HG03442 (cell line): ENCODE data around the gene PTPN9.
"Not testable (repeated sequence)": the region's sequence is repeated elsewhere in the genome, so short reads cannot be mapped to it uniquely, and the experiment has no call there.

Experiments
- ATAC-seq: cut with Tn5 transposase; IDR thresholded peaks from one replicate; pipeline ENCODE4 v1.9.1; 2021; ENCODE audit warnings: mild to moderate bottlenecking, moderate library complexity; ENCODE audit not compliant: unreplicated experiment

The PTPN9 gene

DNA sequence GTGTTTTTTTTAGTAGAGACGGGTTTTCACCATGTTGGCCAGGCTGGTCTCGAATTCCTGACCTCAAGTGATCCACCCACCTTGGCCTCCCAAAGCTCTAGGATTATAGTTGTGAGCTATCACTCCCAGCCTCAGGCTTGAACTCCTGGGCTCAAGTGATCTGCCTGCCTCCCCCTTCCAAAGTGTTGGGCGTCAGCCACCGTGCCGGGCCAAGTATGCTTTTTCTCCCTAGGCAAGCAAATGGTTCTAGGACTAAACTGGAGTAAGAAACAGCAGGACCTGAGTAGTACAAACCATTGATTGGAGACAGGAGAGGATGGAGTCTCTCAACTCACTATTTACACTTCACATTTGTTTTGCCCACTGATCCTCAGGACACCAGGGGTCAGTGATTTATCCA is 4.6 kb upstream of the PTPN9 start:
- ATAC-seq: no peak

GRCh38 chr15:75582943-75583342 is 3.8 kb upstream of the PTPN9 start:
- ATAC-seq: not testable (repeated sequence)

DNA sequence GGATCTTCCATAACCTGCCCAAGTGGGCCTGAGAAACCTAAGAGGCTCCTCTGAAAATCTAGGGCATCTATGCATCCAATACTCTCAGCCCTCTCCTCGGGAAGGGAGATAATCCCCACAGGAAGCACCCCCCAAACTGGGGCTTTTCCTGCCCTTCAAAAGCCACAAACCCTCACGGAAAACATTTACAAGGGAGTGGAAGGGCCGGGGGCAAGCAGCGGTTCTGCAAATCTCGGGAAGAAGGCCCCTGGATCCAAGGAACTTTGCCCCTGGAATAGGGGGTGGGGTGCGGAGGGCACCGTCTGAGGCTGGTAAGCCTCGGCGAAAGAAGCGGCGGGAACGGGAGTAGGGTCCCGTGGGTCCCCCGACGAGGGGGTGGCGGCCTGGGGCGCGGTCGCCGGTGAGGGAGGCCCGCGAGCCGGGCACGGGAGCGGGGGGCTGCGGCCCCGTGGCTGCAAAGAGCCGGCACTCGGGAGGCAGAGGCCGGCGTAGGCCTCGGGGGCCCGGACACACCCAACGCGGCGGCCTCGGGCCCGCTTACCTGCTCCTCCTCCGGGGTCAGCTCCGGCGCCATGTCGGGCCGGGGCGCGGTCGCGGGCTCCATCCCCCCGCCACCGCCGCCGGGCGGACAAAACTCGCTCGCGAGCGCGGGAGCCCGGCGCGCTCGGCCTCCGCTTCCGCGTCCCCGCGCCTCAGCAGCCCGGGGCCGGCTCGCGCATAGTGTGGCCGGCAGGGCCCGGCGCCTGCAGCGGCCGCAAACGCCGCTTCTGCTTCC is 755 bp downstream of the PTPN9 start:
- ATAC-seq: no peak

GRCh38 chr15:75577401-75578172 is 1.5 kb downstream of the PTPN9 start:
- no peak for ATAC-seq

DNA sequence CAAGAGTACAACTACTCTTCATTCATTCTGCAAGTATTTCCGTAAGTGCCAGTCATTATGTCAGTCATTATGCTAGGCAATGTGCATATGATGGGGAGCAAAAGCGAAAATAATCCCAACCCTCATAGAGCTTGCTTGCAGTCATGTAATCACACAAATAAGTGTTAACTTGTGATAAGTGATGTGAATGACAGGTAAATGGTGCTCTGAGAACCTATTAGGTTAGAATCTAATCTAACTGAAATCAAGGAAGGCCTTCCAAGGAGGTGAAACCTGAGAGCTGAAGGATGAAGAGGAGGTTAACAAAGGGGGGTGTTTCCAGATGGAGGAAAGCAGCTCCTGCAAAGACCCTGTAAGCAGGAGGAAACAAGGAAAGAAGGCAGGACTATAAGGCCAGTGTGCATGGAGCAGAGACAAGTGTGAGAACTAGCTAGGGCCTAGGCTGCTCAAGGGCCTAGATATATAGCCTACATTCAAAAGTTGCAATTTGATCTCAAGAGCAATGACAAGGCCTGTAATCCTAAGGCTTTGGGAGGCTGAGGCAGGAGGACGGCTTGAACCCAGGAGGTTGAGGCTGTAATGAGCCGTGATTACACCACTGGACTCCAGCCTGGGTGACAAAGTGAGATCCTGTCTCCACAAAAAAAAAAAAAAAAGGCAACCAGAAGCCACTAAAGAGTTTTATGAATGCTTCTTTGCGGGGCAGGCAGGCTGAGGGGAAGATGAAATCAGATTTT is 5.3 kb downstream of the PTPN9 start:
- no peak for ATAC-seq

DNA sequence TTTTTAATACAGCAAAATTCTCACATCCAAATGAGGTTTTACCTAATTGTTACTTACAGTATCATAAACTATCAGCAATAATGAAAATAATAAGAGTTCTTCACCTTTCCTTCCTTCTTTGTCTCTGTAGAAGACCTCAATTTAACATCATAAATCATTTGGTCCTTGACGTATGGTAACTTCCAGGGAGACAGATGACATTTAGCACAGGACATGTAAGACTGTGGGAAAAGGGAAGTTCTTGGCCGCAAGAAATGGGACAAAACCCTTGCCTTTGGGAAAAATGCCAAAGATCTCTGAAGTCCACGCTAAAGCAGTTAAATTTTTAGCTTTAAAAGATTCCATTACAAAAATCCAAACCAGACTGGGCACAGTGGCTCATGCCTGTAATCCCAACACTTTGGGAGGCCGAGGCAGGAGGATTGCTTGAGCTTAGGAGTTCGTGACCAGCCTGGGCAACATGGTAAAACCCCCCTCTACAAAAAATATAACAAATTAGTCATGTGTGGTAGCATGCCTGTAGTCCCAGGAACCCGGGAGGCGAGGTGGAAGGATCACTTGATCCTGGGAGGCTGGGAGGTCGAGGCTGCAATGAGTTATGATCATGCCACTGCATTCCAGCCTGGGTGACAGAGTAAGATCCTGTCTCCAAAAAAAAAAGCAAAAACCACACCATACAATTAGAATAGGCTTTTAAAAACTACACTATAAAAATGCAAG is 8.8 kb downstream of the PTPN9 start:
- no peak for ATAC-seq

DNA sequence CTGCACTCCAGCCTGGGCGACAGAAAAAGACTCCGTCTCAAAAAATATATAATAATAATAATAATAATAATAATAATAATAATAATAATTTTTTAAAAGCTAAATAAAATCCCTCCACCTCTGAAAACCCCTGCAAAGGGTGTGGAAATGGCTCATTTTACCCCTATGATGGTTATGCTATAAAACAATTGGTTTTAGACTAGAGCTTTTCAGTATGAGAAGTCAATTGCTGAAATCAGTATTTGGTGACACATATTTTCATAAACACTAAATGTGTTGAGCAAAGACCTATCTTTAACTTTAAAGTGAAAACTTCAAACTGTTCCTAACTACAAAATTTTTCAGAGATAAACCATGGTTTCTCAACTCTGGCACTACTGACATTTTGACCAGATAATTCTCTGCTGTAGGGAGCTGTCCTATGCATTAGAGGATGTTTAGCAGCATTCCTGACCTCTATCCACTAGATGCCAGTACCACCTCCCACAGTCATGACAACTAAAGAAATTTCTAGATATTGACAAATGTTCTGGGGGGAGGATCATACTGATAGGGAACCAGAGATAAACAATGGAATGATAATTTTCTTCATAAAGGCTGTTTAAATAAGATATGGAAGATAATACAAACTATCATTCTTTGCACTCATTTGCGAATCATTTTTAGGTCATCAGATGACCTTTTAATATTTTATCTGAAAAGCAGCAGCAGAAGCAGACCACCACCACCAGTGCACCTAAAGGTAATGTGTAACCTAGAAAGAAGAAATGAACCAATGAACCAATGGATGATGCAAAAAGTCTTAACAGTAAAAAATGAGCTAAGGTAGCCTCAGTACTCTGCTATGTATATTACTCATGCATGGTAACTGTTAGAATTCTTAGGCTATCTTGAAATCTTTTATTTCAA is 13.8 kb downstream of the PTPN9 start:
- no peak for ATAC-seq

GRCh38 chr15:75561888-75562287 is 17.2 kb downstream of the PTPN9 start:
- ATAC-seq: no peak

- not testable (repeated sequence) for ATAC-seq
These were observed 19.8 kb downstream of the PTPN9 start for GRCh38 chr15:75559360-75559759.

GRCh38 chr15:75558955-75559354 is 20.2 kb downstream of the PTPN9 start:
- not testable (repeated sequence) for ATAC-seq

GRCh38 chr15:75554717-75555116 is 24.4 kb downstream of the PTPN9 start:
- ATAC-seq: no peak

DNA sequence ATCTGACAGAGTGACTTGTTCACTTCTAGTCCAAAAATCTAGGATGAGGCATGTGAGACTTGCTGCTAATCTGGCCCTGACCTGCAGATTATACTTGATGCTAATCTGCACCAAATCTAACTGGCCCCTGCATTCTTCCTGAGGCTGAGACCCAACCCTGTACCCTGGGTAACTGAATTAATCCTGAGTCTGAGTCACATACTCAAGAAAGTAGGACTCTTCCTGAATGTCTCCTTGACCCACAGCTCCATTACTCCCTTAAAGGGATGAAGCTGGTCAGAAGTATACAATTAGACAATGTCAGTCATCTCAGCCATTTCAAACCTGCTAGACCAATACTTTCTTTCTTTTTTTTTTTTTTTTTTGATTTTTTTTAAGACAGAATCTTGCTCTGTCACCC is 25.5 kb downstream of the PTPN9 start:
- no peak for ATAC-seq

DNA sequence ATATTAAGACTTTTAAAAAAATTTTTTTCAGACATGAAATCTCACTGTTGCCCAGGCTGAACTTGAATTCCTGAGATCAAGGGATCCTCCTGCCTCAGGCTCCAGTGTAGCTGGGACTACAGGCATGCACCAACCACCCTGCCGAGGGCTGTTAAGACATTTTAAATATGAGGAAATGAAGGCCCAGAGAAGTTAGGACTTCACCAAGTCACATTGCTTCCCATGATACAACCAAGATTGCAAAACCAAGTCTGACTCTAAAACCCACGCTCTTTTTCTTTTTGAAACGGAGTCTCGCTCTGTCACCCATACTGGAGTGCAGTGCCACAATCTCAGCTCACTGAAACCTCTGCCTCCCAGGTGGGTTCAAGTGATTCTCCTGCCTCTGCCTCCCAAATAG is 28.0 kb downstream of the PTPN9 start:
- no peak for ATAC-seq

- ATAC-seq: no peak
These were observed 34.1 kb downstream of the PTPN9 start for GRCh38 chr15:75545064-75545463.

DNA sequence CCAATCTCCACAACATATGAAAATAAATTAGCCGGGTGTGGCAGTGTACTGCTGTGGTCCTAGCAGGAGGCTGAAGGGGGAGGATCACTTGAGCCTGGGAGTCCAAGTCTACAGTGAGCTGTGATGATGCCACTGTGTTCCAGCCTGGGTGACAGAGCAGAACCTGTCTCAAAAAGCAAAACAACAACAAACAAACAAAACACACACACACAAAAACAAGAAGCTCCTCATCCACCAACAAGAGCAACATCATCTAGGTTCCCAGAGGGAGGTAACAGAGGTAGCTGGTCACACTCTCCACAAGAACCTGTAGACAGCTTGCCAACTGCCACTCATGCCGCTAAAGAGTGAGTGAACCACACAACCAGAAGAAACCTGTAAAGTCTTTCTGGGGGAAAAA is 34.8 kb downstream of the PTPN9 start:
- ATAC-seq: no peak

DNA sequence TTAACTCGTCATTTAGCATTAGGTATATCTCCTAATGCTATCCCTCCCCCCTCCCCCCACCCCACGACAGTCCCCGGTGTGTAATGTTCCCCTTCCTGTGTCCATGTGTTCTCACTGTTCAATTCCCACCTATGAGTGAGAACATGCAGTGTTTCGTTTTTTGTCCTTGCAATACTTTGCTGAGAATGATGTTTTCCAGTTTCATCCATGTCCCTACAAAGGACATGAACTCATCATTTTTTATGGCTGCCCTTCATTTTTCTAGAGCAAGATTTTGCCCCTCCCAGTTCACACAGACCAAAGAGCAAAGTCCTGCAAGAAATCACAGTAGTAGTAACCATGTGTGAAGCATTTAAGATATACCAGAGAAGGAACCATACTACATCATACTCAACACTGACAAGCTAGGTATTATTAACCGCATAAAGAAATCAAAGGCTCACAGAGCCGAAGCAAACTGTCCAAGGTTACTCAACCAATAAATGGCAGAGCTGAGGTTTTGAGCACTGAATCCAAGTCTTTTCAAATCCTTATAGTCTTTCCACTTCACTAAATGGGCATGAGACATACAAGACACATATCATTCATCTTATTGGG is 36.1 kb downstream of the PTPN9 start:
- ATAC-seq: not testable (repeated sequence)

- no peak for ATAC-seq
These were observed 36.7 kb downstream of the PTPN9 start for GRCh38 chr15:75542386-75542797.

DNA sequence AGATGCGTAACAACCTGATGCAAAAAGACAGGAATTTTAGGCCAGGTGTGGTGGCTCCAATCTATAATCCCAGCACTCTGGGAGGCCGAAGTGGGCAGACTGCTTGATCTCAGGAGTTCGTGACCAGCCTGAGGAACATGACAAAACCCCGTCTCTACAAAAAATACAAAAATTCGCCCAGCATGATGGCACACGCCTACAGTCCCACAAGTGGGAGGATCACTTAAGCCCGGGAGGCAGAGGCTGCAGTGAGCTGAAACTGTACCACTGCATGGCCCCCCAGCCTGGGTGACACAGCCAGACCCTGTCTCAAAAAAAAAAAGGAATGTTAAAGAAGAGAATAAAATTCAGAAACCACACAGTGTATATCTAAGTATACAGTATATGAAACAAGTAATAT is 40.7 kb downstream of the PTPN9 start:
- no peak for ATAC-seq

- no peak for ATAC-seq
These were observed 45.2 kb downstream of the PTPN9 start for GRCh38 chr15:75533945-75534344.
